HG03521 (cell line): ENCODE data around the gene GPC5.
"Not testable (repeated sequence)": the region's sequence is repeated elsewhere in the genome, so short reads cannot be mapped to it uniquely, and the experiment has no call there.

ENCODE experiments used
- ATAC-seq: cut with Tn5 transposase; IDR thresholded peaks from one replicate; pipeline ENCODE4 v1.9.1; 2021; ENCODE audit warnings: mild to moderate bottlenecking, moderate library complexity; ENCODE audit not compliant: unreplicated experiment

GPC5 gene

GRCh38 chr13:91368676-91369440, 29.6 kb upstream of the GPC5 start:
- no peak for ATAC-seq

- ATAC-seq, result no peak
These were observed 29.0 kb upstream of the GPC5 start for GRCh38 chr13:91369441-91369831.

- no peak for ATAC-seq
These were observed 27.9 kb upstream of the GPC5 start for GRCh38 chr13:91370501-91370900.

DNA sequence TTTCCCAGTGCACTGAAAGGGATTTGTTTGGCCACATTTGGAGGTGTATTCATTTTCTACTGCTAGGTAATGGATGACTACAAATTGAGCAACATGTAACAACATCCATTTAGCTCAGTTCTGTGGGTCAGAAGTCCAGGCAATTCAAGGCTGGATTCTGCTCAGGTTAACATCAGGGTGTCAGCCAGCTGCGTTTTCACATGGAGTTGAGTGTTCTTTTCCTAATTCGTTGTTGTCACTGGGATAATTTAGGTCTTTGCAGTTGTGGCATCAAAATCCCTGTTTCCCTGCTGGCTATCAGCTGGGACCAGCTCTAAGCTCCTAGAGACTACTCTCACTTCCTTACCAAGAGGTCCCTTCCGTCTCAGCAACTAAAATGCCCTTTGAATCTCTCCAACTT, 25.5 kb upstream of the GPC5 start:
- no peak for ATAC-seq

DNA sequence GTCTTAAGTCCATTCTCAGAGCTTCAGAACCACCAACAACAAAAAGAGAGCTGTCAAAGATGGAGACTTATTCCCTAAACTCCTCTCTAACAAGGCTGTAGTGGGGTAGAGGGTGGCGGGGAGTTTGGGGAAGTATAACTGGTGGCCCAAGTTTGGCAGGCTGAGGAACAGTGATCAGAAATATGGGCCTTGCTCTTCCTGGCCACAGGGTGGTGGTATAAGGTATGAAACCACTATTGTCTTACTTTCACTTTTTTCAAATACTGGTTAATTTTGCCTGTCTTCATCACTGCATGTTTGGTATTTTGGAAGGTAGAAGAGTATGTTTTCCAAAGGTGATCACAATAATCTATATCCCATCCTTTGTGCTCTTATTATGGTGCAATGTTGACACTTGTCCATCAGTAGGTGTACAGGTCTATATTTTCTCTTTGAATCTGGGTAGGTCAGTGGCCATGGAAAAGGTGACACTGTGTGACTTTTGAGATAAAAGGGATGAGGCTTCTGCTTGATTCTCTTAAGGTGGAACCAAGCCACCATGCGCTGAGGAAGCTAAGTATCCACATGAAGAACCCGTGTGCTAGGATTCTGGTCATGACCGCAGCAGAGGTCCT, 23.2 kb upstream of the GPC5 start:
- ATAC-seq, result peak; percentile 97

DNA sequence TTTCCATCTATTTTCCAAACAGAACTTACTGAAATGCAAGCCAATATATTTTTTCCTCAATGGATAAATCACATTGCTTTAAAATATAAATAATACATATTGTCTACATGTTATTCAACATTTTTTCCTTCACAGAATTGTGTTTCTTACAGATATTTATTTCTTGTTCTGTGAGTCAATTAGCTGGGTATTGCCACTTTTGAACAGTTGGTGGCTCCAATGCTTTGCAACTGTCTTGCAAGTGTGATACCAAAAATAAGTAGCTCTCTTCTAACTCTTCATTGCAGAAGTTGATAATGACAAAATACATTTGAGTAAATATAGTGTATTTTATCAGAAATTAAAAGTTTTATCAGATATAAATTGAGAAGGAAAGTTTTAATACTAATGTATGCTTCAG, 17.1 kb upstream of the GPC5 start:
- ATAC-seq, result no peak

GRCh38 chr13:91383836-91384235, 14.6 kb upstream of the GPC5 start:
- no peak for ATAC-seq

DNA sequence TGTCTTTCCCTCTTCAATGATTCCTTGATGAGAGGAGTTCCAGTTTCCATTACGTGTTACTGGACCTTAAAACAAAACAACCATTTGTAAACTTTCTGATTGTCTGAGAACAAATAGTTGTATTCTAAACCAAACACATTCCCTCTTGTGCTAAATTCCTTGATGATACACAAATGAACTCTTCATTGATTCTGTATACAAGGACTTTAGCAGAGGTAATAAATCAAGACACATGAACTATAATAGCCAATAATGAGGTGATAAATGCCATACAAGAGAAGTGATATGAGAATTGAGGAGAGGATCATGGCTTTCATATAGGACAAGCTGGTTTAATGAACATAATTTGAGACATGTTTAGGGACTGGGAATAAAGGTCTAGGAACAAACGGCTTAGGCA, 13.5 kb upstream of the GPC5 start:
- ATAC-seq, result no peak

DNA sequence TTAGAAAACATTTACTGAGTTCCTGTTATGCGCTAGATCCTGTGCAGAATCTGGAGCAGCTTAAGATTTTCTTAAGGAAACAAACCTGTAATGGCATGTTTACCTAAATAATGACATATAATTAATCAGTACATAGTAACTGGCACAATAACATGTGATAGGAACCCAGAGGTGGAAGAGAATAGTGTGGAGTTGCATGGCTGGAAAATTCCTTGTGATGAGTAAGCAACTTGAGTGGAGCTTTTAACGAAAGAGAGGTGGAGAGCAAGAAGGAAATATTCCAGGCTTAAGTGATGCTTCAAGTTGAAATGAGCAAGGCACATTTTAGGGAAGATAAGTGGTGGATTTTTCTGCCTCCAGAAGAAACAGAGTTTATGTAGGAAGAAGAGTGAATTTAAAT, 9.2 kb upstream of the GPC5 start:
- ATAC-seq, result no peak

DNA sequence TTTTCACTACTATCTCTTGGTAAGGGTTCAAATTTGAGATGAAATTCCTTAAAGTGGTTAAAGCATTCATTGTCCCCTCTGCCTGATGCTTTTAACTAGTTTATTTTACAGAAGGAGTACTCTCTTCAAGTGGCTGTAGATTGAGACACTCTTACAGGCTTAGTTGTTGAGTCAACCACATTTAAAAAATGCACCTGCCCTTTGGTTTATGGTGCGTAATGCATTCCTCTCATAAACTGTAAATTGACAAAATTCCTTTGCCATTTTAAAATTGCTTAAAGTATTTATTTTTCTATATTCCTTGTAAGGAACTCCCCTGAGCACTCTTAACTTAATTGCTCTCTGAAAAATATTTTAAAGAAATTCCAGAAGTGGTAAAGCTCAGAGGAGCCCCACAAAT, 826 bp upstream of the GPC5 start:
- ATAC-seq, result no peak

- ATAC-seq, result no peak
These were observed 1.0 kb downstream of the GPC5 start for GRCh38 chr13:91399189-91400062.

GRCh38 chr13:91400063-91400399, 1.6 kb downstream of the GPC5 start:
- no peak for ATAC-seq

DNA sequence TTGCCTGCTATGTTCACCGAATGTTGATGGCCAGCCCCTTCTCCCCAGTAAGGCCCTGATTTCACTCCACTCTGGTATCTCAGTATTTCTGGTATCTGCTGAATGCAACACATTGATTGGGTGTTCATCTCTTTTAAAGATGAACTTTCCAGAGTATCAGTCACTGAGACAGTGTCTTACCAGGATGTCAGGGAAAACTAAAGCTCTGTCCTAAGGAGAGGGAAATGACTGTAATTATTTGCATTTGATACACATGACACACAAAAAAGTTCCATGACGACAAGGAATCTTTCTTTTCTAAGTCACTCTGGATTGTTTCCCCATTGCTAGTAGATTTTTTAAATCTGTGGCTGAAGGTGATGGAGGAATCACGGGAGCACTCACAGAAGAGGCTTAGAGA, 2.2 kb downstream of the GPC5 start:
- ATAC-seq, result no peak

DNA sequence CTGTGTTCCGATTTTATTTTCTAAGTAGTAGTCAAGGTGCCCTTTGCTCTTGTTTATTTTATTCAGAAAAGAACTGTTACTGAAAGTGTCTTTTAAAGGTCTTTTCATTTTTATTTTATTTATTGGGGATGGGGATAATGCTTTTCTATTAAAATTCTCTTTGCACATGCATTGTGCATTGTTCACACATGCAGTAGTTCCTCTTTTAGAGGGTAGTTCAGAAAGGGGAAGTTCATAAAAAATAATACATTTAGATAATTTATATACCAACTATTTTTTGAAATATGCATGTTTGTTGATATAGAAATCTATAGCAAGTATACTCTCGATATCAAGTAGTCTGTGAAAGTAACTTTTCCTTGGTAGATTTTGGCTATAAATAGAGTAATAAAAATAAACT, 3.5 kb downstream of the GPC5 start:
- ATAC-seq, result no peak

DNA sequence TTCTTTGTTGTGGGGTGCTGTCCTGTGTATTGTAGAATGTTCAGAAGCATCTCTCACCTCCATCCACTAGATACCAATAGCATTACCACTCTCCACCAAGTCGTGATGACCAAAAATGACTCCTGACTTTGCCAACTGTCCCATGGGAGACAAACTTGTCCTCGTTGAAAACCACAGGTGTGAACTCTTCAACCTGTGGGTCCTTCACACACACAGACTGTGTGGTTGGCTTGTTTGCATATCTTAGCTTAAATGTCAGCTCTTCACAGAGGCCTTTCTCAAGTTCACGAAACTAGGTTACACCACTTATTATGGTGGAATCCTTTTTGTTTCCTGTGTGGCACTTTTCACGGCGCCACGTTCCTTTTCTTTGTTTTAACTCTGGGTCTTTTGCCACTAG, 6.8 kb downstream of the GPC5 start:
- ATAC-seq, result peak; percentile 55

GRCh38 chr13:91406619-91407018, 8.2 kb downstream of the GPC5 start:
- ATAC-seq, result peak; percentile 61

- no peak for ATAC-seq
These were observed 10.6 kb downstream of the GPC5 start for GRCh38 chr13:91408971-91409370.

DNA sequence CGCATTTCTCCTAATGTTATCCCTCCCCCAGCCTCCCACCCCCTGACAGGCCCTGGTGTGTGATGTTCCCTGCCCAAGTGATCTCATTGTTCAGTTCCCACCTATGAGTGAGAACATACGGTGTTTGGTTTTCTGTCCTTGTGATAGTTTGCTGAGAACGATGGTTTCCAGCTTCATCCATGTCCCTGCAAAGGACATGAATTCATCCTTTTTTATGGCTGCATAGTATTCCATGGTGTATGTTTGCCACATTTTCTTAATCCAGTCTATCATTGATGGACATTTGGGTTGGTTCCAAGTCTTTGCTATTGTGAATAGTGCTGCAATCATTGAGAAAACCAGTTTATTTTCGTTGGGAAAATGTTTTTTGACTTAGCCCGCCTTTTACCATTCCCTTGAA, 18.2 kb downstream of the GPC5 start:
- not testable (repeated sequence) for ATAC-seq

DNA sequence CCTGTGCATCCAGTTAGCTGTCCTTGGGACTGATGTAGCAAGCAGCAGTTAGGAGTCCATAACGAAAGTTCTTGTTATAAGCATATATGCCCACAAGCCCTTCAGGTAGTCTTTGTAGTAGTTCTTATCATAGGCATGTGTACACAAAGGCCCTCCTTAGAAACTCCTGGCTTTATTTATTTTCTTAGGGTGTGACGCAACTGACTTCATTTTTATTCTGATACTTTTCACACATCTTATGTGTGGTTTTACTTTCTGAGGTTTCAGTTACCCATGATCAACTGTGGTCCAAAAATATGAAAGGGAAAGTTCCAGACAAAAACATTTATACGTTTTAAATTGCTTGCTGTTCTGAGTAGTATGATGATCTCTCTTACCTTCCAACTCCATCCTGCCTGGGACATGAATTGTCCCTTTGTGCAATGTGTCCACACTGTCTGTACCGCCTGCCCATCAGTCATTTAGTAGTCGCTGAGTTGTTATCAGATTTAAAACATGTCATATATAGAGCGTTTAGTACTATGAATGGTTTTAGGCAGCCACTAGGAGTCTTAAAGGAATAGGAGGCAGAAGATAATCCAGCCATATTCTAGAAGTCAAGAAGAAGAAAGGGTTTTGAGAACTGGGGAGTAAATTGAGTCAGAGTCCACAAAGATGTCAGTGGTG, 19.4 kb downstream of the GPC5 start:
- no peak for ATAC-seq

GRCh38 chr13:91426913-91427312, 28.5 kb downstream of the GPC5 start:
- no peak for ATAC-seq

DNA sequence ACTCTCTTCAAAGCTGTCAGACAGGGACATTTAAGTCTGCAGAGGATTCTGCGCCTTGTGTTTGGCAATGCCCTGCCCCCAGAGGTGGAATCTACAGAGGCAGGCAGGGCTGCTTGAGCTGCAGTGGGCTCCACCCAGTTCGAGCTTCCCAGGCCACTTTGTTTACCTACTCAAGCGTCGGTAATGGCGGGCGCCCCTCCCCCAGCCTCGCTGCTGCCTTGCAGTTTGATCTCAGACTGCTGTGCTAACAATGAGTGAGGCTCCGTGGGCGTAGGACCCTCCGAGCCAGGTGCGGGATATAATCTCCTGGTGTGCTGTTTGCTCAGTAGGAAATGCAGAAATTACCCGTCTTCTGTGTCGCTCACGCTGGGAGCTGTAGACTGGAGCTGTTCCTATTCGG, 40.3 kb downstream of the GPC5 start:
- not testable (repeated sequence) for ATAC-seq
